GM21717 (cell line): ENCODE measurements around the gene CNTN6.
A peak's percentile ranks its signal among the peaks of the same experiment; 100 is the strongest.

Experiments used
- ATAC-seq: cut with Tn5 transposase; IDR thresholded peaks from one replicate; pipeline ENCODE4 v1.9.1; 2021; ENCODE audit warnings: mild to moderate bottlenecking, moderate library complexity; ENCODE audit not compliant: unreplicated experiment

CNTN6 gene

GRCh38 chr3:1400571-1400970, 307.7 kb downstream of the CNTN6 start:
- no peak for ATAC-seq

- no peak for ATAC-seq
Observed at GRCh38 chr3:1404270-1404962, 311.6 kb downstream of the CNTN6 start.

GRCh38 chr3:1406250-1406649, 313.4 kb downstream of the CNTN6 start:
- no peak for ATAC-seq

GRCh38 chr3:1421577-1421976, 328.8 kb downstream of the CNTN6 start:
- ATAC-seq = peak; percentile 58

- no peak for ATAC-seq
Observed at GRCh38 chr3:1423566-1424089, 330.8 kb downstream of the CNTN6 start.

- ATAC-seq = no peak
Observed at GRCh38 chr3:1439395-1439794, 346.6 kb downstream of the CNTN6 start.

GRCh38 chr3:1442271-1442670, 349.4 kb downstream of the CNTN6 start:
- no peak for ATAC-seq

- no peak for ATAC-seq
Observed at GRCh38 chr3:1444195-1444594, 351.4 kb downstream of the CNTN6 start.

- no peak for ATAC-seq
Observed at GRCh38 chr3:1446531-1446930, 353.7 kb downstream of the CNTN6 start.

- ATAC-seq = no peak
Observed at GRCh38 chr3:1447452-1447851, 354.6 kb downstream of the CNTN6 start.

- no peak for ATAC-seq
Observed at GRCh38 chr3:1448443-1448842, 355.6 kb downstream of the CNTN6 start.
